Fibroblast of lung (primary cell): ENCODE measurements around the gene MYZAP.

Experiments
- EZH2 ChIP-seq: IDR thresholded peaks from 2 replicates; pipeline ENCODE4 v1.5.1; 2012; ENCODE audit warnings: low read length, control low read depth, mild to moderate bottlenecking; ENCODE audit errors: missing control alignments
- TF ChIP-seq, protein P1 (sequence below), 2 donors: IDR thresholded peaks in 1 of 2; conservative IDR thresholded peaks in 1 of 2; 1 replicate in 1 of 2; 2 replicates in 1 of 2; pipeline ENCODE4 v1.5.1; 2011 to 2012; ENCODE audit warnings: low read length in 2 of 2, control low read depth in 1 of 2, inconsistent platforms in 1 of 2, low read depth in 1 of 2, mild to moderate bottlenecking in 1 of 2

DNA sequence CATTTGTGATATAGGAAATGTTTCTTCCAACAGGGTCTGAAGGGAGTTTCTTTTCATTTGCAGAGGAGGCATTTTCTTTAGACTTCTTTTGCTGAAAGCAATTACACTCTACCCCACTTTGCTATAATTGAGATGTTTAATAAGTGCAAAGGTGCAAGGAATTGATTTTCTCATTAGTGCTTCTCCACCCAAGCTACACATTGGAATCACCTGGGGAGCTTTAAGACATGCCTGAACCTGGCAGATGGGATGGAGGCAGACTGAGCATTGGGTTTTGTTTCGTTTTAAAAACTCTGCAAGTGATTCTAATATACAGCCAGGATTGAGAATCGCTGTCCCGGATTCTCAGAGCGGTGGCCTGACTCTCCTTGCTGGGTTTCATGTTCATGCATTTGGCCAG is 52.1 kb downstream of the MYZAP start:
- TF ChIP-seq, protein P1, sequence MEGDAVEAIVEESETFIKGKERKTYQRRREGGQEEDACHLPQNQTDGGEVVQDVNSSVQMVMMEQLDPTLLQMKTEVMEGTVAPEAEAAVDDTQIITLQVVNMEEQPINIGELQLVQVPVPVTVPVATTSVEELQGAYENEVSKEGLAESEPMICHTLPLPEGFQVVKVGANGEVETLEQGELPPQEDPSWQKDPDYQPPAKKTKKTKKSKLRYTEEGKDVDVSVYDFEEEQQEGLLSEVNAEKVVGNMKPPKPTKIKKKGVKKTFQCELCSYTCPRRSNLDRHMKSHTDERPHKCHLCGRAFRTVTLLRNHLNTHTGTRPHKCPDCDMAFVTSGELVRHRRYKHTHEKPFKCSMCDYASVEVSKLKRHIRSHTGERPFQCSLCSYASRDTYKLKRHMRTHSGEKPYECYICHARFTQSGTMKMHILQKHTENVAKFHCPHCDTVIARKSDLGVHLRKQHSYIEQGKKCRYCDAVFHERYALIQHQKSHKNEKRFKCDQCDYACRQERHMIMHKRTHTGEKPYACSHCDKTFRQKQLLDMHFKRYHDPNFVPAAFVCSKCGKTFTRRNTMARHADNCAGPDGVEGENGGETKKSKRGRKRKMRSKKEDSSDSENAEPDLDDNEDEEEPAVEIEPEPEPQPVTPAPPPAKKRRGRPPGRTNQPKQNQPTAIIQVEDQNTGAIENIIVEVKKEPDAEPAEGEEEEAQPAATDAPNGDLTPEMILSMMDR (conservative IDR thresholded peaks at IDR 0.05 in 1 of 2, IDR thresholded peaks at IDR 0.05 in 1 of 2; ENCODE audit: low read depth in 1 of 2, low read length in 2 of 2) = no peak
- no peak for TF ChIP-seq EZH2
